Stimulated activated CD8-positive, alpha-beta memory T cell treated with anti-CD3 and anti-CD28 coated beads, Interleukin-4, amount 100 ng/mL, for 48 hours (primary cell): ENCODE results near the gene ANKRD23.
"Not testable (repeated sequence)": the region's sequence is repeated elsewhere in the genome, so short reads cannot be mapped to it uniquely, and the experiment has no call there.

Experiments used
- DNase-seq: peaks from one replicate; pipeline ENCODE4 v3.0.0-alpha.2; 2020

ANKRD23 gene

DNA sequence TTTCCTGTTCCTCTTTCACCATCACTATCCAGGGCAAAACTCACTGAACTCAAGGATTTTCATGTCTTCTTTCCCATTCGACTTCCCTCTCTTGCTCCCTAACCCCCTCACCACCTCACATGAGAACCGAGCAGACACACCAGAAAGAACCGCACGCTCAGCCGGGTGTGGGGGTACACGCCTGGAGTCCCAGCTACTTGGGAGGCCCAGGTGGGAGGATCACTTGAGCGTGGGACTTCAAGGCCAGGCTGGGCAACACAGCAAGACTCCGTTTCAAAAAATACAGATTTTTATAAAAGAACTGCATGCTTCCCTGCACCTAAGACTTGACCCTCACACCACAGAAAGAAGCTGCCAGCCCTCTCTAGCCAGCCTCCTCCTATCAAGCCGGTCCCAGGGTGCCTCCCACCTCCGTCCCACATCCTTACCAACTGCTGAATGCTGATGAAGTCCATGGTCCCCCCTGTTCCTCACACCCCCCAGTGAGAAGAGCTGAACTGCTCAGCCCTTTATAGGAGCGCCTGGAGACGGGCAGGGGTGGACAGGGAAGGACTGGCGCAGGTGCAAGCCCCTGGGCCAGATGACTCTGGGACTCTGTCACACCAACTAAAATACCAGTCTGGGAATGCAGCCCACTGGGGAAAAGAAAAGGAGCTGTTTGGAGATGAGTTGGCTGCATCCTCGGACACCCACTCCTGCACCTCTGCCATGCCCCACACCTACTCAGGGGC, at the start of gene ANKRD23:
Gene ANKRD23 (minus strand): TSS at position 484 of the 731 bp plus-strand sequence. CDS start 29 bp downstream, at position 455.
- DNase-seq: no peak

- DNase-seq: no peak
Observed at GRCh38 chr2:96891591-96892333, 47.9 kb upstream of the ANKRD23 start.

DNA sequence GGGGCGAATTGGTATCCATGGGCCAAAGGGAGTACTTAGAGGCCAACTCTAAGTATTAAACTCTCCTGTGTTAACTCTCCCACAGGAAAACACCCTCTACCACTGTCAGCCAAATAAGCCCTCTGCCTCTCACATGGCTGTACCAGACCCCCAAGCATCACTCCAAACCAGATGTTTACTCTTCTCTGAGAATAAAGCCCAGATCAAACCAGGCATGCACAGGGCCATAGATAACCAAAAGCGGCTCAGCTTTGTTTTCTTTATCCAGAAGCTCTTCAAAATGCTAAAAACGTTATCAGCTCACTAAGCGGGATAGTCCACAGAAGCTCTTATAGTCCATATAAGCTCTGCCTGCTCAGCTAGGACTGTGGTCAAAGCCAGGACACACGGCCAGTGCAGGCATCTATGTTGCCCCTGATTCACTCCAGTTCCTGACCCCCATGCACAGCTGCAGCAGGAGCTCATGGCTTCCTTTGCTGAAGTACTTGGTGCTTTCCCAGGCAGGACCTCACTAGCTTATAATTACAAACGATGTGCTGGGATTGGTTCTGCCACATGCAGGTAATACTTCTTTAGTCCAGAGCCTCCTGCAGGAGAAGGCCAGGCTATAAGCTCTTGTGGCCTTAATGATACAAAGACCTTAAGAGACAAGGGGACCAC, 47.0 kb upstream of the ANKRD23 start:
- no peak for DNase-seq

- DNase-seq: no peak
Observed at GRCh38 chr2:96890252-96890651, 46.4 kb upstream of the ANKRD23 start.

GRCh38 chr2:96889502-96889901, 45.7 kb upstream of the ANKRD23 start:
- not testable (repeated sequence) for DNase-seq

- no peak for DNase-seq
Observed at GRCh38 chr2:96888072-96889011, 44.5 kb upstream of the ANKRD23 start.

- DNase-seq: no peak
Observed at GRCh38 chr2:96887493-96888012, 43.7 kb upstream of the ANKRD23 start.

GRCh38 chr2:96885432-96886347, 41.9 kb upstream of the ANKRD23 start:
- no peak for DNase-seq

DNA sequence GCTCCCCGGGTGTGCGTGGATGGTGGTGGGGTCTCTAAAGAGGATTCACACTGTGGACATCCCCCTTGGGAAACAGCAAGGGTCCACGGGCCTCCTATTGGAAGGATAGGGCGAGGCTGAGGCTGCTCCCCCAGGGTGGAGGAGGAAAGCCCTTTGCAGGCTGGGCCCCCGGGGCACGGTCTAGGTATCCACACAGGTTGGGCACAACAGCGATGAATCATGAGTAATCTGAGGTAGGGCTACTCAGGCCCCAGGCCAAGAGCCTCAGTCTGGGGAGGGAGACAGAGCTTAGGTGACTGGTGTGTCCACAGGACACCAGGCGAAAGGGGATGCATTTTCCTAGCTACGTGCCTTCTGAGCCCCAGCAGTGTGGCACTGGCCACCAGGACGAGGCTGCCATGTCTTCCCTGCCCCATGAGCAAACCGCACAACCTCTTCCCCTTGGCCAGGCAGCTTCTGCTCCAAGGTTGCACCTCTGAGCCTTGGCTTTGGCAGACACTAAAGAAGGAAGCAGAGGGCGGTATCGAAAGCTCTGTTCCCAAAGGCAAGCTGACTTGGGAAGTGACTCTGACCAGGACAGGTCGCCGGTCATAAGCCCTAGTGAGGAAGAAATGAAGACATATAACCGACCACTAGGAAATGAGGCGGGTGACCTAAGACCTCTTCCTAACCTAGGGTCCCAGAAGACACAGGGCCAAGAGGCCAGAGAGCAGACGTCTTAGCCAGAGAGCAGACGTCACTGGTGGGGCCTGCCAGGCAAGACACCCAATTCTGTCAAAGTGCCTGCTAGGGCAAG, 40.7 kb upstream of the ANKRD23 start:
- DNase-seq: no peak

DNA sequence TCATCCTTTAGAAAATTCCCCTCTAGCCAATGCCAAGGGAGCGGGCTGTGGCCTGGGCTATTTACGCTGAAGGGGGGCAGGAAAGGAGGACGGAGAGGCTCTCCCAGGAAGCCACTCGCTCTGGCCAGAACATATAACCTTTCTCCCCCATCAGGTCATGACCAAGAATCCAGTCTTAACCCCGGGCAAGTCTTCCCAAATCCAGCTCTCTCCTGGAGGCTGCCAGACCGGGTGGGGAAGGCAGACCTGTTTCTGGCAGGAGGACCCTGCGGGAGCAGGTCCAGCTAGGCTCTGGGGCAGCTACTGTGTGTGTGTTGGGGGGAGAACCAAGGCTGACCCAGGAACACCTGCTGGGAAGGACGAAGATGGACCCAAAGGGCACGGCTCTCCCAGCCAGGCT, 39.5 kb upstream of the ANKRD23 start:
- DNase-seq: no peak

DNA sequence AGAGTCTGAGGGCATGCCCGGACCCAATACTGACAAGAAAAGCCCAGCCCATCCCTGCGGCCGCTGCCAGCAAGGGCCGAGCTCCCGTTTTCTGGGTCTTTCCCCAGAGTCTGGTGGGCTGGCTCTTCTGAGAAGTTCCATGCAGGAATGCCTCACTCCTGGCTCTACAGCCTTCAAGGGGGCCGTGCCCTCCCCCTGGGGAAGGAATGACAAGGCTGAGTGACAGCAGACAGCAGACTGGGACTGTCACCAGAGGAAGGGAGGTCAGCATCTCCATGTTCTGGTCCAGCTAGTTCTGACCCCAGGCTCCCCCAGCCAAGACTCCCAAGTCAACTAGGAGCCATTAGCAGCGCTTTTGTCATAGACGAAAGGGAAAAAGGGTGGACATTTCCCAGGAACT, 39.1 kb upstream of the ANKRD23 start:
- DNase-seq: no peak

- no peak for DNase-seq
Observed at GRCh38 chr2:96882230-96882629, 38.4 kb upstream of the ANKRD23 start.

DNA sequence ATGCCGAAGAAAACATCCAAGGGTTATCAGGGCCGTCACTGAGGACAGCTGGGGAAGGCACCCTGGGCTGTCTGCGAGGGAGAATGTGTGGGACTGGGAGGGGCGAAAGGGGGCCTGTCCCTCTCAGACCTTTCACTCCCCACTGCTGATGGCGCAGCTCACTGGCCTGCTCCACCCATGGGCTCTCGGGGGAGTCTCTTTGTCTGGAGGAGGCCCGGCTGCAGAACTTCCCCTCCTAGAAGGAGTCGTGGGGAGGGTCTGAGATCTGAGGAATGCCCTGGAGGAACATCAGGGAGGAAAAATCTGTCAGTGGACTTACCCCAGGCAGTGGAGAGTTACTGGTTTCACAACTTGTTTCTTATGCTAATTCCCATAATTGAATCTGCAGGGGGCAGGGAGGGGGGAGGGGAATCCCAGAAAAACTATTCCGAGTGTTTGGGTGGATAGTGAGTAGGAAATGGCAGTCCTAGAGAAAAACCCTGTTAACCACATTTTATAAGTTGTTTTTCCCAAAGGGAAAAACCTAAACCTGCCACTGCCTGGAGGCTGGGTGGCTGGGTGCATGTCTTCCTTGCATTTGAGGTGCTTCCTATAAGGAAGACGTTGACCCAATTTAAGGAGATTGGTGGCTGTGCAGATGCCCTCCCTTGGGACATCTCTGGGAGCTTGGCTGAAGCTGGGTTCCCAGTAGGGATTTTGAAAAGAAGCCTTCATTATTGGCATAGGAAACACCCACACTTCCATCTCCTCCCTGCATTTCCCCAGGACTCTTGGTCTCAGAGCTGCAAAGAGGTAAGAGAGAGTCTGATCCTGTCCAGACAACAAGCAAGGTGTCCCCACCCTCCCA, 37.8 kb upstream of the ANKRD23 start:
- DNase-seq: no peak

- no peak for DNase-seq
Observed at GRCh38 chr2:96880891-96881273, 37.1 kb upstream of the ANKRD23 start.

DNA sequence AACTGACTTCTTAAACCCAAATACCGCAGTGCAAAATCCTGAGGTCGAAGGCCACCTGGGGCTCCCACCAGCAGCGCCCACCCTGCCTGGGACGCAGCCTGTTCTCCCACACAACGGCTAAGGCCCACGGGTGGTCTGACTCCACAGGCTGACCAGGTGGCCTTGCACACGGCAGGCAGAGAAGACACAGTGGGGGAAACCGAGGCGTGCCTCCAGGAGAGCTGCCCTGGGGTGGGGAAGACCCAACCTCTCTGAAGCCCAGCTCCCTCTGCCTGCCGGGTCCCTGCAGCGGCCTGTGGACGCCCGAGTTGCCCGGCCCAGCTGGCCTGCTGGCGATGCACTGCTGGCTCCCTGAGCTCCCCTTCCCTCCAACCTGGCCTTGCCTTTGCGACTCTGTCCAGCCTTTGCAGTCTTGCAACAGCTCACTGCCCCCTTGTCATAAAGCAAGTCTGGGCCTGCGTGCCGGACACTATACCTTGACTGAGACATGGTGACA, 35.8 kb upstream of the ANKRD23 start:
- DNase-seq: no peak

DNA sequence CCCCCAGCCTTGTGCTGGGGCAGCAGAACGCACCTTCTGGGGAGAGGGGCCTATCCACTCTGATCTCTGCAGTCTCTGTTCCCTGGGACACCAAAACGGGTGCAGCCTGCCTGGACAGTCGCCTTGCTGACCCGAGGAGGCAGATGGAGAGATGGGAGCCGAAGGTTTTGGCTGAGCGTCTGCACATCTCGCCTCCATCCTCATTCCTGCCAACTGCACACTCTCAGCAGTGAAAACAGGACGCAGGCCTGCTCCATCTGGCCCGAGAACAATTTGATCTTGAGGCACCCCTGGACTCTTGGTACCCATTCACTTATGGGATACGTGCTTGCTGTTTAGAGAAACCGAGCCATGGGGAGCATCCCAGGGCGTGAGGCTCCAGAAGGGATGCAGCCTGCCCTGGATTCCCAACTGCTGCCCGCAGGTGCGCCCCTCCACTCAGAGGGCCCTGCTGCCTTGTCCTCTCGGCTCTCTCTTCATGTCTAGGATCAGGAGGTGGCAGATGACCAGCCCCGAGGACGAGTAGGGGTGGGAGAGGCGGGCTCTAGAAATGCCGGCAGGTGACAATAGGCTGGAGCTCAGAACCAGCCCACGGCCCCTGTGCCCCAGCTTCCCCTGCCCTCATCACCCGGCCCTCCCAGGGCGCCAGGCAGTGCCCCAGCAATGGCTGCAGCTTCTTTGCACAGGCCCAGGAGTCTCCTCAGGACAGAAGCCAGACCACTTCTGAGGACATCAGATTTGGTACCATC, 35.1 kb upstream of the ANKRD23 start:
- DNase-seq: no peak

- no peak for DNase-seq
Observed at GRCh38 chr2:96878171-96878570, 34.4 kb upstream of the ANKRD23 start.

DNA sequence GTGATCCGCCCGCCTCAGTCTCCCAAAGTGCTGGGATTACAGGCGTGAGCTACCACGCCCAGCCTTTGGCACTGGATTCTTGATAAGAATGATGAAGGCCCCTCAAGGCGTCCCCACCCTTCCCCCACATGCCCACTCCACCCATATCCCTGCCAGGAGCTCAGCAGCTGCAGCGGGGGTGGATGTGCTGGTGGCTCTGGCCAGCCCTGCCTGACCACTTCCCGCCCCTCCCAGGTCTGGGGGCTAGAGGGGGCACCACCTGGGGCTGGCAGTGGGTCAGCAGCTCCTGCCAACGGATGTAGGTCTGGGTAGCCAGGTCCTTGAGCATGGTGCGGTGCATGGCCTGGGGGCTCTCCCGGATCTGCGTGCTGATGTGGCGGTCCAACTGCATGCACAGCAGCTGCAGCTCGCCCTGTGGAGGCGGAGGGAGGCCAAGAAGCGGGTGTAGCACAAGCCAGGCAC, 33.8 kb upstream of the ANKRD23 start:
- no peak for DNase-seq
